Upper lobe of left lung (tissue), 4 donors: ENCODE data around the gene STARD7.

Experiments
- POLR2A ChIP-seq, 4 donors: fragments of 450-650 bp; IDR thresholded peaks; one replicate each; pipeline ENCODE4 v1.5.1; 2016 to 2017; ENCODE audit warnings: antibody characterized with exemption in 4 of 4, mild to moderate bottlenecking in 2 of 4
- TF ChIP-seq, protein P1 (sequence below), 6 experiments: fragments of 450-650 bp in 4 of 6; fragments of 200-600 bp in 2 of 6; sonication (generic) in 2 of 6; IDR thresholded peaks; one replicate each; pipeline ENCODE4 v1.5.1; 2016 to 2019; ENCODE audit warnings: antibody characterized with exemption in 6 of 6

DNA sequence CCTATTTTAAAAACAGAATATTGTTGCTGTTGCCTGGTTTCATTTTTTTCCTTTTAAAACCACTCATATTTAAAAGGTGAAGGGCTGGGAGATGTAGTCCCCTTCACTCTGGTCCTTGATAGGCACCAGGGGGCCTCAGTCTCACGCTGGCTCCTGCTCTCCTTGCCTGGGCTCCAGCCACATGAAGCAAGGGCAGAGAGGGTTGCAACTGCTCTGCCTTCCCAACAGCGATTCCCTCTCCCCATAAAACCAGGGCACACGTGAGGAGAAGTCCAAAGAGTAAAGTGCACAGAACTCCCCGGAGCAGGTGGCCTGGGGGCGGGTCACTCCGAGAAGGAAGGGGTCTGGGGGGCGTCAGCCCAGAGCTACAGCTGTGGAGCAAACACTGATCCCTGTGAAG, 44.4 kb upstream of the STARD7 start:
- TF ChIP-seq, protein P1, sequence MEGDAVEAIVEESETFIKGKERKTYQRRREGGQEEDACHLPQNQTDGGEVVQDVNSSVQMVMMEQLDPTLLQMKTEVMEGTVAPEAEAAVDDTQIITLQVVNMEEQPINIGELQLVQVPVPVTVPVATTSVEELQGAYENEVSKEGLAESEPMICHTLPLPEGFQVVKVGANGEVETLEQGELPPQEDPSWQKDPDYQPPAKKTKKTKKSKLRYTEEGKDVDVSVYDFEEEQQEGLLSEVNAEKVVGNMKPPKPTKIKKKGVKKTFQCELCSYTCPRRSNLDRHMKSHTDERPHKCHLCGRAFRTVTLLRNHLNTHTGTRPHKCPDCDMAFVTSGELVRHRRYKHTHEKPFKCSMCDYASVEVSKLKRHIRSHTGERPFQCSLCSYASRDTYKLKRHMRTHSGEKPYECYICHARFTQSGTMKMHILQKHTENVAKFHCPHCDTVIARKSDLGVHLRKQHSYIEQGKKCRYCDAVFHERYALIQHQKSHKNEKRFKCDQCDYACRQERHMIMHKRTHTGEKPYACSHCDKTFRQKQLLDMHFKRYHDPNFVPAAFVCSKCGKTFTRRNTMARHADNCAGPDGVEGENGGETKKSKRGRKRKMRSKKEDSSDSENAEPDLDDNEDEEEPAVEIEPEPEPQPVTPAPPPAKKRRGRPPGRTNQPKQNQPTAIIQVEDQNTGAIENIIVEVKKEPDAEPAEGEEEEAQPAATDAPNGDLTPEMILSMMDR (IDR thresholded peaks at IDR 0.05) = no peak
- no peak for TF ChIP-seq POLR2A (IDR thresholded peaks at IDR 0.05)
